ENCODE measurements around the gene CFAP54.

The CFAP54 gene

DNA sequence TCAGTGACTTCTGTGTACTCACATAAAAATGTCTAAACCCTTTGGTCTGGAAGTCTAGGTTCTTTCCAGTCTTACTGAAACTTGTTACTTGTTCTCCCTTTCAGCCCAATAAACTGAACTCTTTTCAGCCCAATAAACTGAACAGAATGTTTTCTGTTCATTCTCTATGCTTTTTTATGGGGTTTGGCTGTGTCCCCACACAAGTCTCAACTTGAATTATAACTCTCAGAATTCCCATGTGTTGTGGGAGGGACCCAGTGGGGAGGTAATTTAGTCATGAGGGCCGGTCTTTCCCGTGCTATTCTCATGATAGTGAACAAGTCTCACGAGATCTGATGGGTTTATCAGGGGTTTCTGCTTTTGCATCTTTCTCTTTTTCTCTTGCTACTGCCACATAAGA is 402.7 kb downstream of the CFAP54 start:
- DNase-seq (ENCODE audit: low spot score) = no peak

- DNase-seq (ENCODE audit: low spot score) = no peak
Observed at GRCh38 chr12:96897421-96897820, 408.0 kb downstream of the CFAP54 start.

GRCh38 chr12:96901175-96901574 is 411.8 kb downstream of the CFAP54 start:
- no peak for DNase-seq (ENCODE audit: low spot score)

DNA sequence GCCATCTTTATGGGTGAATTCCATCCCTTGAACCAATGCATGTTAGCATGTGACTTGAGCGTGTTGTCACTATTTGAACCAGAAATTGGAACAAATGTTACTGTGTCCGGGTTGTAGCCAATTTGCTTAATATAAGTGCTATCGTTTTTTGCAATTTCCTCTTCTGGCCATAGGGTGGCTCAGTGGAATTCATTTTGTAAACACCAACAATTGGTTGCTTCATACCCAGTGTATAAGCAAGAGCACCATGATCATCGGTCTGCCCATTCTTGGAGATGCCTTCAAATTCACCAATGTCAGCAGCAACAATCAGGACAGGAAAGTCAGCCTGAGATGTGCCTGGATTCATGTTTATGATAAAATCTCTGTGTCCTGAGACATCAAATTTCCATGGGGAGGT is 412.7 kb downstream of the CFAP54 start:
- DNase-seq (ENCODE audit: low spot score) = no peak

GRCh38 chr12:96906498-96906848 is 417.1 kb downstream of the CFAP54 start:
- no peak for DNase-seq (ENCODE audit: low spot score)

- DNase-seq (ENCODE audit: low spot score) = peak; percentile 58
Observed at GRCh38 chr12:96906849-96907670, 417.7 kb downstream of the CFAP54 start, which contains the start of gene NEDD1. TSS of gene NEDD1 (plus strand) at chr12:96907257. CDS start at chr12:96909760, 2,503 bp downstream.

GRCh38 chr12:96907671-96908422 is 418.5 kb downstream of the CFAP54 start:
- peak; percentile 30 for DNase-seq (ENCODE audit: low spot score)

GRCh38 chr12:96908423-96908675 is 419.0 kb downstream of the CFAP54 start:
- no peak for DNase-seq (ENCODE audit: low spot score)

DNA sequence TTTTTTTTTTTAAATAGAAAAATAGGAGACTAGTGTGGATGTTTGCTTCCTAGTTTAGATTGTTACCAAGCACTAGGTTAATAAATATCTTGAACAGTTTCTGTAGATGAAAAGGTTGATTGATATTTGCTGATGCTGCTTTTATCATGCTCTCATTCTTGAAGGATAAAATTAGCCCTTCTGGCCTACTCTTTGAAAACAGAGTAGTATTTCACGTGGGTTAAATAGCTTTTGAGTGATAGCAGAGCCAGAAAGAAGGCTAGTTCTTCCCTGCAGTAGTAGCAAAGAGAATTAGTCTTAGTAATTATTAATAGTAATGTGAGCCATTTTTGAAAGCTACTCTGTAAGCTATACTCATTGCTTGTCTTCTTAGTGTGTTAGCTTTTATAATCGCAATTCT is 422.9 kb downstream of the CFAP54 start:
- no peak for DNase-seq (ENCODE audit: low spot score)

- DNase-seq (ENCODE audit: low spot score) = no peak
Observed at GRCh38 chr12:96912943-96913342, 423.6 kb downstream of the CFAP54 start.

DNA sequence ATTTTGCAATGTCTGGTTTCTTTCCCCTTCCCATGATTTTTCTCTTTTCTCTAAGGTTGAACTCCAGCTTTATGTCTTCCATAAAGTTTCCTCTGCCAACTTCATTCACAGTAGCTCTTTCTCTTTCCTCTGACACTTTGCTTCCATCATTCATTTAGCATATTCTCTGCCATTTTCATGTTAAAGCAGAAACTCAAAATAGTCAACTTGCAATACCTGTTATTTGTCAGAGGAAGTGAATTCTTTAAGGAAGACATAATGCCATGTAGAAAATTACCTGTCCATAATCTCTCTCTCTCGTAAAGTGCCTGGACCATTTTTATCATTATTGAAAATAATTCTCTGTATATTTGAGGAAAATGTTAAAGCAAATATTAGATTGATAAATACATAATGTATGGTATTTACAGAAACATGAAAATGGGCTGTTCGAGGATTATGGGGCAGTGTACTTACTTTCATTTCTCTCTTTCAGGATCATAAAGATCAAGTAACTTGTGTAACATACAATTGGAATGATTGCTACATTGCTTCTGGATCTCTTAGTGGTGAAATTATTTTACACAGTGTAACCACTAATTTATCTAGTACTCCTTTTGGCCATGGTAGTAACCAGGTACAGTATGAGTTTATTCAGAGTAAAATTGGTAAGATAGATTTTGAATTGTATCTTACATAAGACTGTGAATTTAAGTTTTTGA is 430.3 kb downstream of the CFAP54 start:
- DNase-seq (ENCODE audit: low spot score) = no peak

Data from cerebellar cortex (tissue), 1 donor.